Activated T-cell treated with anti-CD3 and anti-CD28 coated beads for 4 hours (primary cell): ENCODE results near the gene SRSF4.
"Not testable (repeated sequence)": the region's sequence is repeated elsewhere in the genome, so short reads cannot be mapped to it uniquely, and the experiment has no call there.

Source experiments
- DNase-seq: peaks from one replicate; pipeline ENCODE4 v3.0.0-alpha.2; 2020

SRSF4 gene

GRCh38 chr1:29181413-29182225 is at the start of gene SRSF4:
Gene SRSF4, minus strand, starts transcription at chr1:29181900. Its CDS starts 148 bp downstream, at chr1:29181752.
- peak; percentile 97 for DNase-seq

- DNase-seq = peak; percentile 96
Observed at GRCh38 chr1:29230553-29231378, 49.1 kb upstream of the SRSF4 start, which contains the start of gene MECR. Gene MECR, minus strand, starts transcription at chr1:29230934. Its CDS starts 28 bp downstream, at chr1:29230906.

- no peak for DNase-seq
Observed at GRCh38 chr1:29230204-29230552, 48.5 kb upstream of the SRSF4 start.

GRCh38 chr1:29227511-29227910 is 45.8 kb upstream of the SRSF4 start:
- DNase-seq = no peak

- DNase-seq = no peak
Observed at GRCh38 chr1:29225361-29225760, 43.7 kb upstream of the SRSF4 start.

- DNase-seq = no peak
Observed at GRCh38 chr1:29224356-29224837, 42.7 kb upstream of the SRSF4 start.

GRCh38 chr1:29223521-29223920 is 41.8 kb upstream of the SRSF4 start:
- DNase-seq = no peak

GRCh38 chr1:29222686-29223085 is 41.0 kb upstream of the SRSF4 start:
- no peak for DNase-seq

- not testable (repeated sequence) for DNase-seq
Observed at GRCh38 chr1:29222260-29222659, 40.6 kb upstream of the SRSF4 start.

GRCh38 chr1:29221296-29221695 is 39.6 kb upstream of the SRSF4 start:
- DNase-seq = no peak

GRCh38 chr1:29218223-29218622 is 36.5 kb upstream of the SRSF4 start:
- no peak for DNase-seq

- no peak for DNase-seq
Observed at GRCh38 chr1:29217633-29218032, 35.9 kb upstream of the SRSF4 start.

- no peak for DNase-seq
Observed at GRCh38 chr1:29213055-29213454, 31.4 kb upstream of the SRSF4 start.

GRCh38 chr1:29211086-29212030 is 29.7 kb upstream of the SRSF4 start:
- DNase-seq = no peak

GRCh38 chr1:29210278-29211085 is 28.8 kb upstream of the SRSF4 start:
- no peak for DNase-seq

- DNase-seq = no peak
Observed at GRCh38 chr1:29209173-29209572, 27.5 kb upstream of the SRSF4 start.

GRCh38 chr1:29208442-29208841 is 26.7 kb upstream of the SRSF4 start:
- DNase-seq = no peak

- peak; percentile 95 for DNase-seq
Observed at GRCh38 chr1:29202584-29203340, 21.1 kb upstream of the SRSF4 start.

GRCh38 chr1:29202053-29202452 is 20.4 kb upstream of the SRSF4 start:
- no peak for DNase-seq

GRCh38 chr1:29201595-29202051 is 19.9 kb upstream of the SRSF4 start:
- DNase-seq = no peak
